Osteoblast (primary cell): ENCODE data around the gene SLC25A19. TPM values are rescaled to one million over a fixed set of nuclear protein-coding genes. Genes with fewer than 3 reads are reported as not detected.

Source experiments
- DNase-seq: peaks from one replicate; pipeline ENCODE4 v3.0.0; 2011; ENCODE audit warnings: low spot score, mixed read lengths; ENCODE audit not compliant: insufficient read length; ENCODE audit errors: missing footprints
- H2AFZ ChIP-seq: 2 replicates; pipeline ENCODE4 v1.6.0; 2011; ENCODE audit warnings: mild to moderate bottlenecking, low read length
- H3K27ac ChIP-seq: 2 replicates; pipeline ENCODE4 v1.5.1; 2011; ENCODE audit warnings: mild to moderate bottlenecking, low read depth, low read length, moderate library complexity
- H3K27me3 ChIP-seq: 2 replicates; pipeline ENCODE4 v1.6.0; 2012; ENCODE audit warnings: mild to moderate bottlenecking, control low read depth, inconsistent platforms, low read length, moderate library complexity; ENCODE audit not compliant: insufficient read depth
- H3K36me3 ChIP-seq: 2 replicates; pipeline ENCODE4 v1.5.1; 2011; ENCODE audit warnings: mild to moderate bottlenecking, low read length, control low read depth, moderate library complexity; ENCODE audit not compliant: insufficient read depth
- H3K4me1 ChIP-seq: 2 replicates; pipeline ENCODE4 v1.5.1; 2011; ENCODE audit warnings: mild to moderate bottlenecking, low read length, control low read depth, moderate library complexity; ENCODE audit not compliant: insufficient read depth
- H3K4me2 ChIP-seq: 2 replicates; pipeline ENCODE4 v1.6.0; 2011; ENCODE audit warnings: mild to moderate bottlenecking, low read length; ENCODE audit not compliant: insufficient read depth
- H3K4me3 ChIP-seq: fragments of 200-600 bp; sonication (generic); 3 replicates; pipeline ENCODE4 v1.5.1; 2012; ENCODE audit warnings: mild to moderate bottlenecking, low read length, inconsistent platforms; ENCODE audit not compliant: insufficient read depth
- H3K79me2 ChIP-seq: 2 replicates; pipeline ENCODE4 v1.6.0; 2012; ENCODE audit warnings: mild to moderate bottlenecking, low read length, control low read depth, inconsistent platforms; ENCODE audit not compliant: insufficient read depth
- H3K9me3 ChIP-seq: 2 replicates; pipeline ENCODE4 v1.5.1; 2011; ENCODE audit warnings: low read depth, low read length, control low read depth
- H4K20me1 ChIP-seq: 2 replicates; pipeline ENCODE4 v1.6.0; 2012; ENCODE audit warnings: mild to moderate bottlenecking, low read length, control low read depth; ENCODE audit not compliant: insufficient read depth
- CTCF ChIP-seq: IDR thresholded peaks from 2 replicates; pipeline ENCODE4 v1.5.1; 2011; ENCODE audit warnings: mild to moderate bottlenecking, low read depth, low read length, moderate library complexity; ENCODE audit errors: extremely low read depth
- total RNA-seq: library from RNA; depleted of rRNA; stranded (reverse); fragments of >200 nt; gene quantifications from 2 replicates; pipeline ENCODE4 v1.2.3, GENCODE V29; 2012

SLC25A19 gene
- total RNA-seq, 1 donor: 4.7 TPM

- Histone ChIP-seq H3K9me3 (no peaks in the 10 kb centered on the region), H3K4me1 (peaks cover 23% of the 10 kb centered on the region)
Observed at GRCh38 chr17:75244133-75244866, 44.9 kb downstream of the SLC25A19 start.

GRCh38 chr17:75242461-75243042, 46.7 kb downstream of the SLC25A19 start:
- DNase-seq: peak; percentile 46
- no peak for TF ChIP-seq CTCF
- no peaks in the 10 kb centered on the region for H3K9me3 ChIP-seq
- H3K79me2 ChIP-seq: peaks cover 12% of the 10 kb centered on the region
- no peak overlapping the region for H3K4me2 ChIP-seq
- H3K36me3 ChIP-seq: peaks cover 82% of the 10 kb centered on the region
- peaks cover 84% of the 10 kb centered on the region for H4K20me1 ChIP-seq
- no peaks in the 10 kb centered on the region for H3K27me3 ChIP-seq
- H2AFZ ChIP-seq: no peak overlapping the region
- H3K4me1 ChIP-seq: peaks cover 23% of the 10 kb centered on the region
- peak overlapping the region; percentile 81 for H3K27ac ChIP-seq
- no peak overlapping the region for H3K4me3 ChIP-seq

More at GRCh38 chr17:75244133-75244866, 44.9 kb downstream of the SLC25A19 start:
- Histone ChIP-seq H4K20me1 (peaks cover 73% of the 10 kb centered on the region), H3K27ac (no peak overlapping the region), H3K27me3 (no peaks in the 10 kb centered on the region), H3K79me2 (peaks cover 23% of the 10 kb centered on the region), H3K4me3 (no peak overlapping the region), H3K36me3 (peaks cover 68% of the 10 kb centered on the region), H3K4me2 (no peak overlapping the region), H2AFZ (no peak overlapping the region)
- no peak for TF ChIP-seq CTCF
- DNase-seq: peak; percentile 51

- Histone ChIP-seq H3K9me3 (no peaks in the 10 kb centered on the region), H3K4me1 (peaks cover 23% of the 10 kb centered on the region), H3K27me3 (no peaks in the 10 kb centered on the region), H2AFZ (no peak overlapping the region), H3K4me3 (no peak overlapping the region), H3K79me2 (peaks cover 9% of the 10 kb centered on the region), H3K36me3 (peaks cover 85% of the 10 kb centered on the region), H3K27ac (peak overlapping the region; percentile 81), H3K4me2 (peak overlapping the region; percentile 34), H4K20me1 (peaks cover 85% of the 10 kb centered on the region)
- DNase-seq: peak; percentile 97
- TF ChIP-seq CTCF: no peak
Observed at GRCh38 chr17:75241996-75242460, 47.2 kb downstream of the SLC25A19 start.

GRCh38 chr17:75241502-75241901, 47.7 kb downstream of the SLC25A19 start:
- H4K20me1 ChIP-seq: peaks cover 82% of the 10 kb centered on the region
- H3K4me1 ChIP-seq: peaks cover 23% of the 10 kb centered on the region
- H2AFZ ChIP-seq: no peak overlapping the region
- H3K4me3 ChIP-seq: no peak overlapping the region
- H3K27me3 ChIP-seq: no peaks in the 10 kb centered on the region
- peaks cover 6% of the 10 kb centered on the region for H3K79me2 ChIP-seq
- peak overlapping the region; percentile 34 for H3K4me2 ChIP-seq
- no peaks in the 10 kb centered on the region for H3K9me3 ChIP-seq
- peak; percentile 93 for DNase-seq
- peak overlapping the region; percentile 81 for H3K27ac ChIP-seq
- TF ChIP-seq CTCF: no peak
- peaks cover 88% of the 10 kb centered on the region for H3K36me3 ChIP-seq
